ENCODE results near the gene NRGN.
A peak's percentile ranks its signal among the peaks of the same experiment; 100 is the strongest.

The NRGN gene

DNA sequence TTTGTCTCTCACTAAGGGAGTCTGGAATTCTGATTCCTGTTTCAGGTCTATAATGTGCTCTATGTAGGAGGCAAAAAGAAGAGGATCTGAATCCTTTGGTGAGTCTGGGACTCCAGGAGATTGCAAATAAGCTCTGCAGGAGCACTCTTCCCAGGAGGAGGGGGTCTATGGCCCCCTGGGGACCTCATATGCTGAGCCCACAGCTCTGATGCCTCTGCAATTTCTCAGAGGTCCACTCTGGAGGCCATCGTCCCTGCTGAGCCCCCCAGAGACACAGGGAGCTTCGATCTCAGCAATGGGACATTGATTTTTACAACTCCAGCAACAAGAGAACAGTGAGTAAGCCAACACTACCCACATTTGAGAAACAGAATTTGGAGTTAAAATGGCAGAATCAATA, 20.2 kb upstream of the NRGN start:
- no peaks in the 10 kb centered on the region for H3K9me3 ChIP-seq (ENCODE audit: control insufficient read depth in 1 of 2, low read length in 2 of 2)
- no peaks in the 10 kb centered on the region for H3K36me3 ChIP-seq (ENCODE audit: control insufficient read depth in 1 of 2, insufficient read depth in 2 of 2, low read length in 2 of 2)
- H3K27ac ChIP-seq (ENCODE audit: low read depth, low read length) = no peak overlapping the region
- no peak overlapping the region for H3K4me3 ChIP-seq (ENCODE audit: low read depth in 1 of 2, low read length in 2 of 2)
- H3K4me1 ChIP-seq (ENCODE audit: control insufficient read depth in 1 of 2, insufficient read depth in 2 of 2, low read length in 2 of 2) = peaks cover 8 to 15% of the 10 kb centered on the region in 2 donors
- no peak overlapping the region for H3K9ac ChIP-seq (ENCODE audit: low read depth in 1 of 2, low read length in 2 of 2)
- peaks cover 33 to 57% of the 10 kb centered on the region in 2 donors for H3K27me3 ChIP-seq (ENCODE audit: control insufficient read depth in 1 of 2, insufficient read depth in 2 of 2, low read length in 2 of 2)

DNA sequence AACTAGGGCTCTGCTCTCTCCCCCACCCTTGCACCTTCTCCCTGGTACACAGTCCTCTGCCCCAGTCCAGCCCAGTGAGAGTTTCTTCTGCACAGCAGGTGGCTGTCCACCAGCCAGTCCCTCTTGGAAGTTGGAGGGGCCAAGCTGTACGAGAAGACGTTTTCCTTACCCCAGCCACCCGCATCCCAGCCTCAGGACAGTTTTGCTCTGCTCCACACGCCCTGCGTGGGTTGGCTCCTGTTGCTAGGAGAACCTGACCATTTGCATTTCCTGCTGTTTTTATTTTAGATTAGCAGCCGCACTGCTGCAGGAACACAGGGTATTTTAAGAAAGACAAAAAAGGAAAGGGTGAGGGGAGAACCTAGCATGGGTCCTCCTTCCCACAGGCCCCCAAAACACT, 17.6 kb upstream of the NRGN start:
- no peak overlapping the region for H3K27ac ChIP-seq (ENCODE audit: low read depth, low read length)
- H3K9ac ChIP-seq (ENCODE audit: low read depth in 1 of 2, low read length in 2 of 2) = no peak overlapping the region
- peaks cover 28 to 50% of the 10 kb centered on the region in 2 donors for H3K27me3 ChIP-seq (ENCODE audit: control insufficient read depth in 1 of 2, insufficient read depth in 2 of 2, low read length in 2 of 2)
- H3K4me3 ChIP-seq (ENCODE audit: low read depth in 1 of 2, low read length in 2 of 2) = no peak overlapping the region
- H3K4me1 ChIP-seq (ENCODE audit: control insufficient read depth in 1 of 2, insufficient read depth in 2 of 2, low read length in 2 of 2) = peaks cover 19 to 26% of the 10 kb centered on the region in 2 donors
- H3K9me3 ChIP-seq (ENCODE audit: control insufficient read depth in 1 of 2, low read length in 2 of 2) = no peaks in the 10 kb centered on the region
- H3K36me3 ChIP-seq (ENCODE audit: control insufficient read depth in 1 of 2, insufficient read depth in 2 of 2, low read length in 2 of 2) = no peaks in the 10 kb centered on the region

DNA sequence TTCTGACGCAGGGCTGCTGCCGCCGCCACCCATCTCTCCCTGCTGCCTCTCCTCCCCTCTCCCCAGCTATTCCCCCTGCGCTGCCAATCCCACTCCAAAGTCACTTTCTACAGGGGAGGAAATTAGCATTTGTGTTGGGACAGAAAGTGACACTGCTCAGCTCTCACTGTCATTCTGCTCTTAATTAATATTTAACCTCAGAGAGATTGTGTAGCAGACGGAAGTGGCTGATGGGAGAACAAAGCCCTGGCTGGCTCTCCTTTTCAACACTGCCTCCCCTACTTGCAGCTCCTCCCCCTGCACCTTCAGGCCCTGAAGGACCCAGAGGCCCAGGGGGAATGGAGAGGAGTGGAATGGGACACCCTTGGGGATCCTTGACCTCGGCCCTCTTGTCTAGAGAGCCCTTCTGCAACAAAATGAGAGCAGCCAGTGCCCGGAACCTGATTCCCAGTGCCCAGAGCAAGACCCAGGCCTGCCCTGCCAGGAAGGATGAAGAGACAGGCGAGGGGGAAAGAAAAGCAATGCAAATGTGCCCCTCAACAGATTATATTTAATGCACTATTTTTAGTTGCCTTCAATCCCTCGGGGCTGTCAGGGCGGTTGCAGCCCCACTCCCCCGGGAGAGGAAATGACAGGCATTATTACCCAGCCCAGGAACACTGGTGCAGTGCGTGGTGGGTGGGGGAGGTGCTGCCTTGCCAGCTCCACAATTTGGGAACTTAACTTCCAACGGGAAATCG, 14.6 kb upstream of the NRGN start:
- peaks cover 1 to 21% of the 10 kb centered on the region in 2 donors for H3K27me3 ChIP-seq (ENCODE audit: control insufficient read depth in 1 of 2, insufficient read depth in 2 of 2, low read length in 2 of 2)
- H3K27ac ChIP-seq (ENCODE audit: low read depth, low read length) = no peak overlapping the region
- no peaks in the 10 kb centered on the region for H3K36me3 ChIP-seq (ENCODE audit: control insufficient read depth in 1 of 2, insufficient read depth in 2 of 2, low read length in 2 of 2)

DNA sequence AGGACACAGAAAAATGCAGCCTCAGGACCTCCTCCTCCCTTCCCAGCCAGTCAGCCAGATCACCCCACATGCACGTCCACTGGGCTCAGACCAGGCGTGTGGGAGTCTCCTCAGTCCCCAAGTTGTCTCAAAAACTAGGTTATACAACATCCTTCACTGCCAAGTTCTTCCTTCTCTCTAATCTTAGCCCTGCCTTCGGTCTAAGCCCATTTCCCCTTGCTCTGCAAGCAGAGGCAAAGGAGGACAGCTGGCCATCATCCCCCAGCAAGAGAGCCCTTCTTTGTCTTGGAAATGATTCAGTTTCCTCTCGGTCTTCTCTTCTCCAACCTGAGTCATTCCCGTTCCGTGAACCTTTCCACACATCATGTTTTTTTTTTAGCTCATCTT, 14.0 kb upstream of the NRGN start:
- peaks cover 0 to 15% of the 10 kb centered on the region in 2 donors for H3K27me3 ChIP-seq (ENCODE audit: control insufficient read depth in 1 of 2, insufficient read depth in 2 of 2, low read length in 2 of 2)
- H3K36me3 ChIP-seq (ENCODE audit: control insufficient read depth in 1 of 2, insufficient read depth in 2 of 2, low read length in 2 of 2) = no peaks in the 10 kb centered on the region
- H3K27ac ChIP-seq (ENCODE audit: low read depth, low read length) = no peak overlapping the region
- H3K9me3 ChIP-seq (ENCODE audit: control insufficient read depth in 1 of 2, low read length in 2 of 2) = no peaks in the 10 kb centered on the region
- no peak overlapping the region for H3K4me3 ChIP-seq (ENCODE audit: low read depth in 1 of 2, low read length in 2 of 2)
- H3K9ac ChIP-seq (ENCODE audit: low read depth in 1 of 2, low read length in 2 of 2) = no peak overlapping the region
- H3K4me1 ChIP-seq (ENCODE audit: control insufficient read depth in 1 of 2, insufficient read depth in 2 of 2, low read length in 2 of 2) = peaks cover 10 to 11% of the 10 kb centered on the region in 2 donors

More for the DNA sequence above, 14.6 kb upstream of the NRGN start:
- Histone ChIP-seq H3K9ac (ENCODE audit: low read depth in 1 of 2, low read length in 2 of 2) (no peak overlapping the region), H3K9me3 (ENCODE audit: control insufficient read depth in 1 of 2, low read length in 2 of 2) (no peaks in the 10 kb centered on the region), H3K4me1 (ENCODE audit: control insufficient read depth in 1 of 2, insufficient read depth in 2 of 2, low read length in 2 of 2) (peaks cover 10 to 11% of the 10 kb centered on the region in 2 donors), H3K4me3 (ENCODE audit: low read depth in 1 of 2, low read length in 2 of 2) (peak overlapping the region; percentile 13 to 53)

DNA sequence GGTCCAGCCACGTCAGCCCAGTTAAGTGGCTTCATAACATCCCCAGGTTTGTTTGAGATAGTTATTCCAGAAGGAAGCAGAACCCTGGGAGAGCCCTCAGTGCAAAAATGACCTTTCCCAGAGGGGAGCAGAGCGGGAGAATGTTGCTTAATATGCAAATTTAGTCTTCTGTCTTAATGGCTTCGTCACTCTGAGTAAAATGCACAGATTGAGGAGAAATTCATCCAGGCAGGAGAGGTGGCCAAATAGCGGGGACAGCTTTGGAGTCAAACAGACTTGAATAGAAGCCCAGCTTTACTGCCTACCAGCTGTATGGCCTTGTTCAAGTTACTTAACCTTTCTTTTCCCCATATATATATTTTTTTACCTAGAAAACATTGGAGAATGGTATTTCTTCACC, 12.3 kb upstream of the NRGN start:
- peaks cover 0 to 6% of the 10 kb centered on the region in 2 donors for H3K27me3 ChIP-seq (ENCODE audit: control insufficient read depth in 1 of 2, insufficient read depth in 2 of 2, low read length in 2 of 2)
- H3K36me3 ChIP-seq (ENCODE audit: control insufficient read depth in 1 of 2, insufficient read depth in 2 of 2, low read length in 2 of 2) = no peaks in the 10 kb centered on the region
- H3K4me3 ChIP-seq (ENCODE audit: low read depth in 1 of 2, low read length in 2 of 2) = no peak overlapping the region
- no peak overlapping the region for H3K9ac ChIP-seq (ENCODE audit: low read depth in 1 of 2, low read length in 2 of 2)
- peaks cover 10 to 11% of the 10 kb centered on the region in 2 donors for H3K4me1 ChIP-seq (ENCODE audit: control insufficient read depth in 1 of 2, insufficient read depth in 2 of 2, low read length in 2 of 2)
- H3K9me3 ChIP-seq (ENCODE audit: control insufficient read depth in 1 of 2, low read length in 2 of 2) = no peaks in the 10 kb centered on the region
- no peak overlapping the region for H3K27ac ChIP-seq (ENCODE audit: low read depth, low read length)

DNA sequence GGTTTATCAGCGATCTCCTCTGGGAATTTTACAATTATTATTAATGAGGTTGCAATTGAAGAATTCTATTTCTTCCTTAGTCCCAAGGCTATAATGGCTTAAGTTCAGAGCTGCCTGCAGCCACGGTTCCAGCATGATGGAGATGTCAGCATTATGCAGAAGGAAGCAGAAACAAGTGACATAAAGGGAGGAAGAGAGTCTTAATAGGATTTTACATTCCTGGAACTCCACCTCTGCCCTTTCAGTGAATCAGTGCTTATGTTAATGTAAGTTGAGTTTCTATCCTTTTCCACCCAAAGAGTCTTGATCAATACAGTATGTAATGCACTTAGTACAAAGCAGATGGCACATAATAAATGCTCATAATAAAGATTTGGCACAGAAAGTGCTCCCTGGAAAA, 11.6 kb upstream of the NRGN start:
- H3K27me3 ChIP-seq (ENCODE audit: control insufficient read depth in 1 of 2, insufficient read depth in 2 of 2, low read length in 2 of 2) = peaks cover 0 to 6% of the 10 kb centered on the region in 2 donors
- H3K4me3 ChIP-seq (ENCODE audit: low read depth in 1 of 2, low read length in 2 of 2) = no peak overlapping the region
- H3K4me1 ChIP-seq (ENCODE audit: control insufficient read depth in 1 of 2, insufficient read depth in 2 of 2, low read length in 2 of 2) = peaks cover 10 to 11% of the 10 kb centered on the region in 2 donors
- no peaks in the 10 kb centered on the region for H3K36me3 ChIP-seq (ENCODE audit: control insufficient read depth in 1 of 2, insufficient read depth in 2 of 2, low read length in 2 of 2)
- no peaks in the 10 kb centered on the region for H3K9me3 ChIP-seq (ENCODE audit: control insufficient read depth in 1 of 2, low read length in 2 of 2)
- H3K9ac ChIP-seq (ENCODE audit: low read depth in 1 of 2, low read length in 2 of 2) = no peak overlapping the region
- H3K27ac ChIP-seq (ENCODE audit: low read depth, low read length) = no peak overlapping the region

DNA sequence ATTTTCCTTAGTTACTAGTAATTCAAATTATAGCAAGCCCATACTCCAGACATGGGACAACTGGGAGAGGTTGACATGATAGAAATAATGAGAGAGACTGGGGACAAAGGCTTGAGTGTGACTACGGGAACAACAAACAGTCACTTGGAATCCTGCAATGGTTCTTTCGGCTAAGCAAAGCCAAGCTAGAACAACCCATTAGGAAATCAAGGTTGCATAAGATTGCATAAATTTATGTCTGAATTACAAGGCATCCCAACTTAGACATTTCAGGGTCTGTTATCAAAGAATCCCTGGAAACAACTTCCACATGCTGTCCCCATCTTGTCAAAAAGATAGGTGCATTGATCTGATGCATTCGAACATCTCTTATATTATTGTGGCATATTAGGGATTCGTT, 10.2 kb upstream of the NRGN start:
- Histone ChIP-seq H3K9ac (ENCODE audit: low read depth in 1 of 2, low read length in 2 of 2) (no peak overlapping the region), H3K27ac (ENCODE audit: low read depth, low read length) (no peak overlapping the region), H3K4me3 (ENCODE audit: low read depth in 1 of 2, low read length in 2 of 2) (no peak overlapping the region), H3K36me3 (ENCODE audit: control insufficient read depth in 1 of 2, insufficient read depth in 2 of 2, low read length in 2 of 2) (no peaks in the 10 kb centered on the region), H3K4me1 (ENCODE audit: control insufficient read depth in 1 of 2, insufficient read depth in 2 of 2, low read length in 2 of 2) (peaks cover 10 to 11% of the 10 kb centered on the region in 2 donors), H3K27me3 (ENCODE audit: control insufficient read depth in 1 of 2, insufficient read depth in 2 of 2, low read length in 2 of 2) (peaks cover 0 to 2% of the 10 kb centered on the region in 2 donors), H3K9me3 (ENCODE audit: control insufficient read depth in 1 of 2, low read length in 2 of 2) (no peaks in the 10 kb centered on the region)

DNA sequence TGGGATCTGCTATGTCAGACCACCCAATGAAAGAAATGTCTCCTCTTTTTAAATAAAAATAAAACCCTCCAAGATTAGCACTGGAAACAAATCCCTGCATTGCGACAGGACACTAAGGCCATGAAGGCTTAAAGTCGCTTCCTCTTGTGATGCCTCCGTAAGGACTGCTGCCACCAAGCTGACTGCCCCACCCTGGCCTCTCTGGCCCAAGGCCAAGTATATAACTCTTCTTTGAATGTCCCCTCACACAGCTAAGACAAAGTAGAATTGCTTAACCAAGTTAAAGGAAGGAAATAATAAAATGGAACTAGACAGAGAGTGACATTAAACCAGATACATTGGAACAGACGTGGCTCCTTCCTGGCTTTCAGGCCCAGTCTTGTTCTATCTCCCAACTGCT, 7.5 kb upstream of the NRGN start:
- no peak overlapping the region for H3K9ac ChIP-seq (ENCODE audit: low read depth in 1 of 2, low read length in 2 of 2)
- no peak overlapping the region for H3K27ac ChIP-seq (ENCODE audit: low read depth, low read length)
- H3K4me3 ChIP-seq (ENCODE audit: low read depth in 1 of 2, low read length in 2 of 2) = no peak overlapping the region
- H3K9me3 ChIP-seq (ENCODE audit: control insufficient read depth in 1 of 2, low read length in 2 of 2) = no peaks in the 10 kb centered on the region
- H3K4me1 ChIP-seq (ENCODE audit: control insufficient read depth in 1 of 2, insufficient read depth in 2 of 2, low read length in 2 of 2) = no peaks in the 10 kb centered on the region
- peaks cover 3 to 5% of the 10 kb centered on the region in 2 donors for H3K27me3 ChIP-seq (ENCODE audit: control insufficient read depth in 1 of 2, insufficient read depth in 2 of 2, low read length in 2 of 2)
- H3K36me3 ChIP-seq (ENCODE audit: control insufficient read depth in 1 of 2, insufficient read depth in 2 of 2, low read length in 2 of 2) = no peaks in the 10 kb centered on the region

DNA sequence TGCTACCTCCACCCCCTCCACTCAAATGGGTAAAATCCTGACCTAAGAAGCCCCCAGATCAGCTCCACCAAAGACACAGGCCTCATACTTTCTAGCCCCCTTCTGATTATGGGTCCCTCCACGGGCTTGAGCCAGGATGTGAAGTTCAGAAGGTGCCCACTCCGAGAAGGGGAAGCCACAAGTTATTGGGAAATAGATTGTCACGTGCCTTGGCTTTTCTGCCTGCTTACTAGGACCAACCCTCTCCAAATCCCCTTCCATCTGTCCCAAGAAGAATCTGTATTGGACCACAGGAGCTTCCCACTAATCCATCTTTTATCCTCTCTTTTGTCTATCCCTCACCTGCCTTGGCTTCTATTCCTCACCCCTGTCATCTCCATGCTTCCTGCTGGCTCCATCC, 3.0 kb upstream of the NRGN start:
- Histone ChIP-seq H3K36me3 (ENCODE audit: control insufficient read depth in 1 of 2, insufficient read depth in 2 of 2, low read length in 2 of 2) (no peaks in the 10 kb centered on the region), H3K27ac (ENCODE audit: low read depth, low read length) (no peak overlapping the region), H3K27me3 (ENCODE audit: control insufficient read depth in 1 of 2, insufficient read depth in 2 of 2, low read length in 2 of 2) (peaks cover 30 to 31% of the 10 kb centered on the region in 2 donors), H3K9ac (ENCODE audit: low read depth in 1 of 2, low read length in 2 of 2) (no peak overlapping the region), H3K4me1 (ENCODE audit: control insufficient read depth in 1 of 2, insufficient read depth in 2 of 2, low read length in 2 of 2) (peaks cover 15 to 17% of the 10 kb centered on the region in 2 donors), H3K9me3 (ENCODE audit: control insufficient read depth in 1 of 2, low read length in 2 of 2) (no peaks in the 10 kb centered on the region), H3K4me3 (ENCODE audit: low read depth in 1 of 2, low read length in 2 of 2) (no peak overlapping the region)

DNA sequence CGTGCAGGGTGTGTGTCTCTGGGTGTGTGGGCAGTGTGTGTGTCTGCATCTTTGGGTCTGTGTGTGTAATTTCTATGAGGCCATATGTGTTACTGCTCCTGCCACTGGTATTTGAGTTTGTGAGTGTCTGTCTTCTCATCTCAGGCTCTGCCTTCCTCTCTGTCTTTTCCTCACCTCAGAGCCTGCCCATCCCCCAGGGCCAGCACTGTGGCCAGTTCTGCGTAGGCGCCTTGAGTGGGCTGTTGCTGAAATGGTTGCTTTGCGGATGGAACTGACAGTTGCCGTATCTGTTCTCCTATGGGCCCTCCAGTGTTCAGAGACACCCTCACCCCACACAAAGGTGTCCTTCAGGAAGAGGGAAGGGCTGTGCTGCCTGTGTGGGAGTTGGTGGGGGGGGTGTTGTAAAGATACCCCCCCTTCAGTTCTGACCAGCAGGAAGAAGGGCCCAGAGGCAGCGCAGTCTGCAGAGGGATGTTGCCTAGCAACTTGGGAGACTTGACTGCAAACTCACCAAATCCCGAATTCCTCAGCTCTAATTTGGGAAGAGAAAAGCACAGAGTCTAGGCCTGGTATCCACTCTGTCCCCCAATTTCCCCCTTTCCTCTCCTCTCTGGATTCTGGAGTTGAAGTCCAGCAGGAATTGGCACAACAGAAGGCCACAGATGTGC, 2.0 kb upstream of the NRGN start:
- H3K4me3 ChIP-seq (ENCODE audit: low read depth in 1 of 2, low read length in 2 of 2) = no peak overlapping the region
- H3K27ac ChIP-seq (ENCODE audit: low read depth, low read length) = no peak overlapping the region
- H3K4me1 ChIP-seq (ENCODE audit: control insufficient read depth in 1 of 2, insufficient read depth in 2 of 2, low read length in 2 of 2) = peaks cover 15 to 17% of the 10 kb centered on the region in 2 donors
- H3K9me3 ChIP-seq (ENCODE audit: control insufficient read depth in 1 of 2, low read length in 2 of 2) = no peaks in the 10 kb centered on the region
- peaks cover 37 to 40% of the 10 kb centered on the region in 2 donors for H3K27me3 ChIP-seq (ENCODE audit: control insufficient read depth in 1 of 2, insufficient read depth in 2 of 2, low read length in 2 of 2)
- H3K36me3 ChIP-seq (ENCODE audit: control insufficient read depth in 1 of 2, insufficient read depth in 2 of 2, low read length in 2 of 2) = no peaks in the 10 kb centered on the region
- no peak overlapping the region for H3K9ac ChIP-seq (ENCODE audit: low read depth in 1 of 2, low read length in 2 of 2)
